Neural progenitor cell (in vitro differentiated cells): ENCODE measurements around the gene PRKAR2A. TPM values are rescaled to one million over a fixed set of nuclear protein-coding genes. Genes with fewer than 3 reads are reported as not detected.
"Not testable (repeated sequence)": the region's sequence is repeated elsewhere in the genome, so short reads cannot be mapped to it uniquely, and the experiment has no call there.

Experiments used
- DNase-seq: peaks from one replicate; pipeline ENCODE4 v3.0.0-alpha.2; 2016; ENCODE audit warnings: low spot score
- H2AFZ ChIP-seq: fragments of 200-600 bp; sonication (generic); replicated peaks from 2 replicates; pipeline ENCODE4 v1.6.1; 2016; ENCODE audit warnings: antibody characterized with exemption
- H3F3A ChIP-seq: fragments of 200-600 bp; sonication (generic); 2 replicates; pipeline ENCODE4 v1.6.1; 2016; ENCODE audit warnings: antibody characterized with exemption, low read depth
- H3K27ac ChIP-seq: fragments of 200-600 bp; sonication (generic); 2 replicates; pipeline ENCODE4 v1.5.1; 2016; ENCODE audit warnings: mild to moderate bottlenecking
- H3K27me3 ChIP-seq: fragments of 200-600 bp; sonication (generic); 2 replicates; pipeline ENCODE4 v1.6.1; 2016; ENCODE audit warnings: mild to moderate bottlenecking, moderate library complexity
- H3K36me3 ChIP-seq: fragments of 200-600 bp; sonication (generic); 2 replicates; pipeline ENCODE4 v1.5.1; 2016
- H3K4me1 ChIP-seq: fragments of 200-600 bp; sonication (generic); 2 replicates; pipeline ENCODE4 v1.6.1; 2016; ENCODE audit warnings: mixed run types
- H3K4me2 ChIP-seq: fragments of 200-600 bp; sonication (generic); 2 replicates; pipeline ENCODE4 v1.6.1; 2016
- H3K4me3 ChIP-seq: fragments of 200-600 bp; sonication (generic); 2 replicates; pipeline ENCODE4 v1.5.1; 2016
- H3K79me2 ChIP-seq: fragments of 200-600 bp; sonication (generic); 2 replicates; pipeline ENCODE4 v1.6.1; 2016; ENCODE audit warnings: low read depth
- H3K9ac ChIP-seq: fragments of 200-600 bp; sonication (generic); 2 replicates; pipeline ENCODE4 v1.6.1; 2016
- H3K9me3 ChIP-seq: fragments of 200-600 bp; sonication (generic); 2 replicates; pipeline ENCODE4 v1.5.1; 2016; ENCODE audit warnings: low read depth
- H4K20me1 ChIP-seq: fragments of 200-600 bp; sonication (generic); 2 replicates; pipeline ENCODE4 v1.6.1; 2016; ENCODE audit warnings: low read depth
- H3K27ac Mint-ChIP-seq: 3 replicates; pipeline ENCODE4 v1.8.0; 2021; ENCODE audit warnings: mixed read lengths
- H3K27me3 Mint-ChIP-seq: 2 replicates; pipeline ENCODE4 v1.8.0; 2022; ENCODE audit warnings: low read depth, mild to moderate bottlenecking, inconsistent platforms, moderate library complexity, mixed read lengths; ENCODE audit not compliant: insufficient read depth
- H3K36me3 Mint-ChIP-seq: 3 replicates; pipeline ENCODE4 v1.8.0; 2021; ENCODE audit warnings: mixed read lengths
- H3K4me1 Mint-ChIP-seq: 3 replicates; pipeline ENCODE4 v1.8.0; 2021; ENCODE audit warnings: mixed read lengths
- H3K4me3 Mint-ChIP-seq: 3 replicates; pipeline ENCODE4 v1.8.0; 2021; ENCODE audit warnings: mild to moderate bottlenecking, moderate library complexity, mixed read lengths
- H3K9me3 Mint-ChIP-seq: 3 replicates; pipeline ENCODE4 v1.8.0; 2020; ENCODE audit warnings: mixed read lengths
- CTCF ChIP-seq: fragments of 200-600 bp; sonication (generic); IDR thresholded peaks from 2 replicates; pipeline ENCODE4 v1.5.1; 2017; ENCODE audit warnings: antibody characterized with exemption, mild to moderate bottlenecking
- EZH2 ChIP-seq: fragments of 200-600 bp; sonication (generic); IDR thresholded peaks from 2 replicates; pipeline ENCODE4 v1.6.1; 2017; ENCODE audit warnings: antibody characterized with exemption, mild to moderate bottlenecking, moderate library complexity
- EZH2phosphoT487 ChIP-seq: fragments of 200-600 bp; sonication (generic); IDR thresholded peaks from 2 replicates; pipeline ENCODE4 v1.6.1; 2017; ENCODE audit warnings: antibody characterized with exemption
- total RNA-seq: library from RNA; depleted of rRNA; stranded (reverse); fragments of >200 nt; gene quantifications from 2 replicates; pipeline ENCODE4 v1.2.3, GENCODE V29; 2015; ENCODE audit warnings: low replicate concordance

The PRKAR2A gene
- total RNA-seq, 1 donor from 2014 or later, result 25.0 TPM

GRCh38 chr3:48797626-48798025 lies 50.0 kb downstream of the PRKAR2A start:
- Mint-ChIP-seq H3K9me3 (no peaks in the 10 kb centered on the region), H3K36me3 (peaks cover 2% of the 10 kb centered on the region), H3K27me3 (no peaks in the 10 kb centered on the region), H3K4me3 (no peak overlapping the region), H3K27ac (no peak overlapping the region), H3K4me1 (no peaks in the 10 kb centered on the region)
- H3F3A ChIP-seq, result no peaks in the 10 kb centered on the region
- no peaks in the 10 kb centered on the region for H3K9me3 ChIP-seq
- no peaks in the 10 kb centered on the region for H3K79me2 ChIP-seq
- no peak overlapping the region for H2AFZ ChIP-seq
- no peak for DNase-seq
- no peaks in the 10 kb centered on the region for H3K27me3 ChIP-seq
- H3K36me3 ChIP-seq, result no peaks in the 10 kb centered on the region
- H3K4me3 ChIP-seq, result no peak overlapping the region
- no peak for TF ChIP-seq EZH2phosphoT487
- no peak for TF ChIP-seq EZH2
- TF ChIP-seq CTCF, result no peak
- H3K4me1 ChIP-seq, result no peaks in the 10 kb centered on the region
- no peak overlapping the region for H3K4me2 ChIP-seq
- H3K9ac ChIP-seq, result no peak overlapping the region
- H4K20me1 ChIP-seq, result no peaks in the 10 kb centered on the region
- no peak overlapping the region for H3K27ac ChIP-seq

DNA sequence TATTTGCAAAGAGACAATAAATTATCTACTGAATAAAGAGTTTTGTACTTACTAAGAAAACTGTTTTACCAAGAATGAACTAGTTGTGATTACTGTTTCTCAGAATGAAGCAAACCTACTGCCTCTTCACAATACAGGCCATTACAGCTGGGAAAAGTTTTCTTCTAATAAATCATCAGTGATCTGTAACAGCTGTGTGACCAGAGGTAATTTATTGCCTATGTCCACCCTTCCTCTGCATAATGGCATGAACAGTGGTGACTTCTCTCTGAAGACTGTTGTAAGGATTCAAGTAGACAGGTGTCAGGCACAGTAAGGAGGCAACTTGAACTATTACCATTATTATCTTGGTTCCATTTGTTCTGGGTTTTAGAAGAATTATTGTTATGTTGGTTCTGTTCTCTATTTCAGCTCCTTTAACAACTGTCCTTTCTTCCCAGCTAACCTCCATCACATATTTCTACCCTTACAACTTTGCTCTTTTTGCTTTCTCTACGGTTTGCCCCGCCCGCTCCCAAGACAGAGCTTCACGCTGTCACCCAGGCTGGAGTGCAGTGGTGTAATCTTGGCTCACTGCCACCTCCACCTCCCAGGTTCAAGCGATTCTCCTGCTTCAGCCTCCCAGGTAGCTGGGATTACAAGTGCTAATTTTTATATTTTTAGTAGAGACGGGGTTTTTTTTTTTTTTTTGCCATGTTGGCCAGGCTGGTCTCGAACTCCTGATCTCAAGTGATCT lies 51.5 kb downstream of the PRKAR2A start:
- no peak overlapping the region for H3K27ac Mint-ChIP-seq
- no peaks in the 10 kb centered on the region for H3K4me1 Mint-ChIP-seq
- no peaks in the 10 kb centered on the region for H3K27me3 ChIP-seq
- H3K9ac ChIP-seq, result no peak overlapping the region
- peaks cover 2% of the 10 kb centered on the region for H3K36me3 Mint-ChIP-seq
- no peak overlapping the region for H2AFZ ChIP-seq
- no peaks in the 10 kb centered on the region for H3F3A ChIP-seq
- H3K27me3 Mint-ChIP-seq, result no peaks in the 10 kb centered on the region
- H3K4me3 Mint-ChIP-seq, result no peak overlapping the region
- no peak overlapping the region for H3K4me3 ChIP-seq
- no peaks in the 10 kb centered on the region for H3K4me1 ChIP-seq
- TF ChIP-seq EZH2phosphoT487 (no peak), CTCF (no peak), EZH2 (no peak)
- no peak overlapping the region for H3K27ac ChIP-seq
- H3K9me3 Mint-ChIP-seq, result no peaks in the 10 kb centered on the region
- no peaks in the 10 kb centered on the region for H3K9me3 ChIP-seq
- H3K79me2 ChIP-seq, result no peaks in the 10 kb centered on the region
- no peak for DNase-seq
- no peaks in the 10 kb centered on the region for H4K20me1 ChIP-seq
- no peak overlapping the region for H3K4me2 ChIP-seq
- H3K36me3 ChIP-seq, result no peaks in the 10 kb centered on the region

DNA sequence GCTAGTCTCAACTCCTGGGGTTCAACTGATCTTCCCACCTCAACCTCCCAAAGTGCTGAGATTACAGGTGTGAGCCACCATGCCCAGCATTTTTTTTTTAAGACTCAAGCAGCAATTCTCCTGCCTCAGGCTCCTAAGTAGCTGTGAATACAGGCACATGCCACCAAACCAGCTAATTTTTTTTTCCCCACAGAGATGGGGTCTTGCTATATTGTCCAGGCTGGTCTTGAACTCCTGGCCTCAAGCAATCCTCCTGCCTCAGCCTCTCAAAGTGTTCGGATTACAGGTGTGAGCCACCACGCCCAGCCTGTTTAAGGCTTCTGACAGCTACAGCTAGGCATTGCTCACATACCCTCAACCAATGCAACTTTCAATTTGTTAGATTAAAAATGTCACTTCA lies 54.2 kb downstream of the PRKAR2A start:
- H3K4me1 ChIP-seq, H3K4me3 Mint-ChIP-seq, H3K4me3 ChIP-seq, H3K27ac ChIP-seq, H3K36me3 Mint-ChIP-seq, H3K36me3 ChIP-seq, H3K4me1 Mint-ChIP-seq, H3K9ac ChIP-seq, H3K27me3 Mint-ChIP-seq, H3K9me3 ChIP-seq, H4K20me1 ChIP-seq, H3K79me2 ChIP-seq, H3K27ac Mint-ChIP-seq, H3F3A ChIP-seq, DNase-seq, H3K27me3 ChIP-seq, H3K9me3 Mint-ChIP-seq, H2AFZ ChIP-seq, H3K4me2 ChIP-seq: not testable (repeated sequence)

- Histone ChIP-seq H3K4me3 (no peak overlapping the region), H3K9me3 (no peaks in the 10 kb centered on the region), H3K9ac (no peak overlapping the region), H3K79me2 (no peaks in the 10 kb centered on the region), H3K27me3 (no peaks in the 10 kb centered on the region), H3F3A (no peaks in the 10 kb centered on the region), H4K20me1 (no peaks in the 10 kb centered on the region), H3K36me3 (no peaks in the 10 kb centered on the region), H3K4me2 (no peak overlapping the region), H2AFZ (no peak overlapping the region), H3K4me1 (no peaks in the 10 kb centered on the region), H3K27ac (no peak overlapping the region)
- no peaks in the 10 kb centered on the region for H3K27me3 Mint-ChIP-seq
- DNase-seq, result no peak
- no peaks in the 10 kb centered on the region for H3K9me3 Mint-ChIP-seq
- no peaks in the 10 kb centered on the region for H3K4me1 Mint-ChIP-seq
- H3K27ac Mint-ChIP-seq, result no peak overlapping the region
- no peak overlapping the region for H3K4me3 Mint-ChIP-seq
- peaks cover 3% of the 10 kb centered on the region for H3K36me3 Mint-ChIP-seq
- TF ChIP-seq EZH2 (no peak), CTCF (no peak), EZH2phosphoT487 (no peak)
These were observed 58.0 kb downstream of the PRKAR2A start for GRCh38 chr3:48789665-48790064.
